Mucosa of descending colon (tissue), 3 donors: ENCODE measurements around the gene FZD8. TPM values are rescaled to one million over a fixed set of nuclear protein-coding genes. Genes with fewer than 3 reads are reported as not detected.

ENCODE experiments used
- ATAC-seq: fragments of 200-7000 bp; cut with Tn5 transposase; one replicate; pipeline ENCODE4 v1.9.1; 2020; ENCODE audit warnings: mild to moderate bottlenecking, moderate library complexity
- DNase-seq, 3 donors: peaks; one replicate each; pipeline ENCODE4 v3.0.0-alpha.2; 2020
- H3K36me3 ChIP-seq: fragments of 200-600 bp; one replicate; pipeline ENCODE4 v1.8.0; 2021; ENCODE audit warnings: low read depth, mild to moderate bottlenecking
- H3K4me1 ChIP-seq: fragments of 200-600 bp; one replicate; pipeline ENCODE4 v1.8.0; 2021; ENCODE audit warnings: low read depth, mild to moderate bottlenecking
- H3K4me3 ChIP-seq: fragments of 200-600 bp; one replicate; pipeline ENCODE4 v1.8.0; 2021; ENCODE audit warnings: mild to moderate bottlenecking
- H3K9me3 ChIP-seq: fragments of 200-600 bp; one replicate; pipeline ENCODE4 v1.8.0; 2021; ENCODE audit warnings: mild to moderate bottlenecking
- intact Hi-C, 2 donors: fragments of 100-400 bp; cut with DNase I in 1 of 2; cut with micrococcal nuclease in 1 of 2; formaldehyde crosslinking; loops; one replicate each; pipeline versions ENCODE4 v1.11.0 to v1.11.1; 2022; cut with DNase I, micrococcal nuclease
- total RNA-seq, 3 donors: library from RNA; stranded (reverse); fragmentation: NEBNext Ultra II Directional in 2 of 3; extraction: Animal tissue kit (Norgen Biotek cat#: 25700) in 2 of 3; gene quantifications; one replicate each; pipeline versions ENCODE4 v1.2.1 to v1.2.4, GENCODE V29; 2021 to 2023
- TF ChIP-seq, protein P1 (sequence below): fragments of 200-600 bp; IDR thresholded peaks from one replicate; pipeline ENCODE4 v1.8.0; 2022; ENCODE audit warnings: antibody characterized with exemption, mild to moderate bottlenecking
- donor health status: DM: no; HTN: no; CAD: no; lungs with moderate emphysema.
- donor health status: DM: no; HTN: no; CAD: no.
- donor health status: DM: no; HTN: yes; CAD: no.

Gene FZD8
- total RNA-seq, 3 donors from 2014 or later = 13.4 to 31.3 (median 14.8) TPM

DNA sequence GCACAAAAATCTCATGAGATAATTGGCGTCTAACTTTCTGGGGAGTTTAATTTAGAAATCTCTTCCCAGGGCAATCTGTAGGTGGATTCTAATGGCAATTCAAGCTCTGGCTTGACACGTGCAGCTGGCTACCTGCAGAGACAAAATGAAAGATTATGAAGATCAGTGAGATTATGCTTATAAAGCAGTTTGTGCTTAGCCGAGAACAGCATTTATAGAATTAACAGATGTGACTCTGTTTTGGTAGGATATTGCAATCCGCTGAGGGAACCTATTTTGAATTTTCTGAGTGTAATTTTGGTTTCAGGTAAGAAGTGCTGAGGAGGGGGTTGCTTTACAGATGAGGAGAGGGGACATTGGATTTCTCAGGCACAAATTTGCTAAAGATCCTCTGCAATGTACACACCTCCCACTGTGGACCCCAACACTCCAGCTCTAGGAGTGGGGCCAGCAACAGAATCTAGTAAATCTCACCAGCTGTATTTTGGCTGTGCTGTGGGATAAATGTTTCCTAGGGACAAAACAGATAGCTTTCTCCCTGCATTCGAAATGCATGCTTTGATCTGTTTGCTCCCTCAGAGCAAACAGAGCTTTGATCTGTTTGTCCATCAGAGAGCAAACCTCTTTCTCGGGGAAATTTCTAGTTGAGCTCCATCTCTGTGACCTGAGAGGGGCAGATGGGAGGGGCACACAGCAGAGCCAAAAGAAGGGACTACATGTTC, 29.6 kb downstream of the FZD8 start:
- Histone ChIP-seq H3K4me1 (peaks cover 8% of the 10 kb centered on the region), H3K36me3 (no peaks in the 10 kb centered on the region), H3K4me3 (no peak overlapping the region), H3K9me3 (no peaks in the 10 kb centered on the region)
- DNase-seq (no peak), ATAC-seq (no peak)
- intact Hi-C loops = no loop called here
- TF ChIP-seq, protein P1, sequence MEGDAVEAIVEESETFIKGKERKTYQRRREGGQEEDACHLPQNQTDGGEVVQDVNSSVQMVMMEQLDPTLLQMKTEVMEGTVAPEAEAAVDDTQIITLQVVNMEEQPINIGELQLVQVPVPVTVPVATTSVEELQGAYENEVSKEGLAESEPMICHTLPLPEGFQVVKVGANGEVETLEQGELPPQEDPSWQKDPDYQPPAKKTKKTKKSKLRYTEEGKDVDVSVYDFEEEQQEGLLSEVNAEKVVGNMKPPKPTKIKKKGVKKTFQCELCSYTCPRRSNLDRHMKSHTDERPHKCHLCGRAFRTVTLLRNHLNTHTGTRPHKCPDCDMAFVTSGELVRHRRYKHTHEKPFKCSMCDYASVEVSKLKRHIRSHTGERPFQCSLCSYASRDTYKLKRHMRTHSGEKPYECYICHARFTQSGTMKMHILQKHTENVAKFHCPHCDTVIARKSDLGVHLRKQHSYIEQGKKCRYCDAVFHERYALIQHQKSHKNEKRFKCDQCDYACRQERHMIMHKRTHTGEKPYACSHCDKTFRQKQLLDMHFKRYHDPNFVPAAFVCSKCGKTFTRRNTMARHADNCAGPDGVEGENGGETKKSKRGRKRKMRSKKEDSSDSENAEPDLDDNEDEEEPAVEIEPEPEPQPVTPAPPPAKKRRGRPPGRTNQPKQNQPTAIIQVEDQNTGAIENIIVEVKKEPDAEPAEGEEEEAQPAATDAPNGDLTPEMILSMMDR = no peak

DNA sequence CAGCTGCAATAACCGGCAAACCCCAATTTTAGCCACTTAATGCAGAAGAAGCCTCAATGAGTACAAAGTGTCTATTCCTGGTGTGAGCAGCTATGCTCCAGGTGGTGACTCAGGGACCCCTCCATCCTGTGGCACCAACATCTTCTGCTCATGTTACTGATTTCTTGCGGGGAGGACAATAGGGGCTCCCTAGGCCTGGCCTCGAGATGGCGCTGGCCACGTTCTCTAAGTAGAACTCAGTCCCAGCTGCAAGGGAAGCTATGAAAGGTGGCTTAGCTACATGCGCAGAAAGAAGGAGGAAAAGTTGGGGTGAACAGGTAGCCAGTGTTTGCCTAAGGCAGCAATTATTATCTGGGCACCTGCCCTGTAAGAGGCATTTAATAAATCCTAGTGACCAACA, 30.3 kb downstream of the FZD8 start:
- TF ChIP-seq, protein P1 = no peak
- Histone ChIP-seq H3K36me3 (no peaks in the 10 kb centered on the region), H3K4me1 (peaks cover 10% of the 10 kb centered on the region), H3K9me3 (no peaks in the 10 kb centered on the region), H3K4me3 (no peak overlapping the region)
- ATAC-seq = no peak
- no peak for DNase-seq
- intact Hi-C loops = no loop called here

DNA sequence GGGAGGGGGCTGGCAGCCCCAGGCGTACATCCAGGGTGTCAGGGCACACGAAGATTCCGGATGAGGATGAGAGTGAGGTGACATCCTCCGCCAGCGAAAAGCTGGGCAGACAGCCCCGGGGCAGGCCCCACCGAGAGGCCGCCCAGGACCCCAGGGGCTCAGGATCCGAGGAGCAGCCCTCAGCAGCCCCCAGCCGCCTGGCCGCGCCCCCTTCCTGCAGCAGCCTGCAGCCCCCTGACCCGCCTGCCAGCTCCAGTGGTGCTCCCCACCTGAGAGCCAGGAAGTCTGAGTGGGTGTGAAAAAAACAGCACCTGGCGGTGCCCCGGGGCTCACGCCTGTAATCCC, 33.8 kb downstream of the FZD8 start:
- Histone ChIP-seq H3K9me3 (no peaks in the 10 kb centered on the region), H3K4me1 (peaks cover 10% of the 10 kb centered on the region), H3K36me3 (no peaks in the 10 kb centered on the region), H3K4me3 (no peak overlapping the region)
- intact Hi-C loops = no loop called here
- no peak for DNase-seq
- TF ChIP-seq, protein P1 = no peak
- ATAC-seq = no peak

DNA sequence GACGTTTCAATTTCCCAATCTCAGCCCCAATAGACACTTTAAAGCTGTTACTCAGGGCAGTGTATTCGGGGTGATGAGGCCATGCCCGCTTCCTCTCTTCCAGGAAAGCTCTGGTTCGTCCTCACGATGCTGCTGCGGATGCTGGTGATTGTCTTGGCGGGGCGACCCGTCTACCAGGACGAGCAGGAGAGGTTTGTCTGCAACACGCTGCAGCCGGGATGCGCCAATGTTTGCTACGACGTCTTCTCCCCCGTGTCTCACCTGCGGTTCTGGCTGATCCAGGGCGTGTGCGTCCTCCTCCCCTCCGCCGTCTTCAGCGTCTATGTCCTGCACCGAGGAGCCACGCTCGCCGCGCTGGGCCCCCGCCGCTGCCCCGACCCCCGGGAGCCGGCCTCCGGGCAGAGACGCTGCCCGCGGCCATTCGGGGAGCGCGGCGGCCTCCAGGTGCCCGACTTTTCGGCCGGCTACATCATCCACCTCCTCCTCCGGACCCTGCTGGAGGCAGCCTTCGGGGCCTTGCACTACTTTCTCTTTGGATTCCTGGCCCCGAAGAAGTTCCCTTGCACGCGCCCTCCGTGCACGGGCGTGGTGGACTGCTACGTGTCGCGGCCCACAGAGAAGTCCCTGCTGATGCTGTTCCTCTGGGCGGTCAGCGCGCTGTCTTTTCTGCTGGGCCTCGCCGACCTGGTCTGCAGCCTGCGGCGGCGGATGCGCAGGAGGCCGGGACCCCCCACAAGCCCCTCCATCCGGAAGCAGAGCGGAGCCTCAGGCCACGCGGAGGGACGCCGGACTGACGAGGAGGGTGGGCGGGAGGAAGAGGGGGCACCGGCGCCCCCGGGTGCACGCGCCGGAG, 34.4 kb downstream of the FZD8 start:
- ATAC-seq (no peak), DNase-seq (no peak)
- intact Hi-C loops = no loop called here
- no peaks in the 10 kb centered on the region for H3K9me3 ChIP-seq
- no peak overlapping the region for H3K4me3 ChIP-seq
- TF ChIP-seq, protein P1 = no peak
- H3K36me3 ChIP-seq = no peaks in the 10 kb centered on the region
- peaks cover 10% of the 10 kb centered on the region for H3K4me1 ChIP-seq

DNA sequence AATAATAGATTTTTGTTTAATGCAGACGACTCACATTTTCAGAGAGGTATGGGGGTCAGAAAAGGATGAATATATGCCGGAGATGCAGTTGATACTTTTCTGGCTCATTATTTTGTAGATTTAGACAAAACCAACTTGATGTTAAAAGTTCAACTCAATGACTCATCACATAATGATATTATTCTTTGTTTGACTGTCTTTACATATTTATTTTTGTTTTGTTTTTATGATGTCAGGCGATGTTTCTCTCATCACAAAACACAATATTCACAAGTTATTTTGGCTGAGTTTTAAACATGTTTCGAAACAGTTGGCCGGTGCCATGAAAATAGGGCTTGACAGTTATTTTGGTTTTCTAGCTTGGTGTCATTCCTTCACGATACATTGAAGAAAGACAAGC, 35.7 kb downstream of the FZD8 start:
- intact Hi-C loops = no loop called here
- TF ChIP-seq, protein P1 = no peak
- DNase-seq (no peak), ATAC-seq (no peak)
- Histone ChIP-seq H3K4me3 (no peak overlapping the region), H3K9me3 (no peaks in the 10 kb centered on the region), H3K36me3 (no peaks in the 10 kb centered on the region), H3K4me1 (peaks cover 10% of the 10 kb centered on the region)
